Measurements from ENCODE around the gene ROBO1.

ROBO1 gene

DNA sequence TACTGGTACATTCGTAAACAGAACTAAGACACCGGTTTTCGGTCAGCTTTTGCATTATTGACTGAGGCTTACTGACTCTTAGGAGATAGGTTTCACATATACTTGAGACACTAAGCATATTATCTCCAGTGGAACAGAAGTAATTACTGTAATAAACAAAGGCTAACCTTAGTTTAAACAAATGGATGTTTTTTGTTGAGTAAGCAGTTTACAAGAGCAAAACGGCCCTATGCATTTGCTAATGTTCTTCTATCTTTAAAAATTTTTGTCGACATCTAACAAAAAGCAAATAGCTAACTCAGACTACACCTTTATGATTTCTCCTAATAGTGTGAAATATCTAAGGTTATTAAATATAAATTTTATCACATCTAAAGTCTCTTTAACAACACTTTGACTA, 664.5 kb downstream of the ROBO1 start:
- DNase-seq (ENCODE audit: low read depth in 2 of 3, low spot score in 2 of 3), result no peak

- no peak for DNase-seq (ENCODE audit: low read depth in 2 of 3, low spot score in 2 of 3)
Measured at GRCh38 chr3:79097964-79098660, 669.7 kb downstream of the ROBO1 start.

GRCh38 chr3:79094654-79095053, 673.1 kb downstream of the ROBO1 start:
- no peak for DNase-seq (ENCODE audit: low read depth in 2 of 3, low spot score in 2 of 3)

DNA sequence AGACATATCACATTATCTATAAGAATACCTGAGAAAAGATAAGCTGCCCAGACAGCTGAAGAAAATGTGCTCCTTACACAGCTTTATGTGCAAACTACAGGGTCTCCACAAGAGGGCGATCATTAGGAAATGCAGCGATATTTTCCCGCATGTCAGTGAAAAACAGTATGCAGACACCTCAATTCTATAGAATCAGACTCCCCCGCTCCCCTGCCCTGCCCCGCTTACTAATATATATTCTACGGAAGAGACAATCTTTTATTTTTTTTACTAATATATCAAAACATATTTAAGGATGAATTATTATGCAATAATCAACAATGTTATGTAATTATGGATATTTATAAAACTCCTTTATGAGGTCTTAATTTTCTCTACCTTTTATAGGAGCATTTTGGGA, 681.3 kb downstream of the ROBO1 start:
- no peak for DNase-seq (ENCODE audit: low read depth in 2 of 3, low spot score in 2 of 3)

- DNase-seq (ENCODE audit: low read depth in 2 of 3, low spot score in 2 of 3), result no peak
Measured at GRCh38 chr3:79085171-79085570, 682.6 kb downstream of the ROBO1 start.

DNA sequence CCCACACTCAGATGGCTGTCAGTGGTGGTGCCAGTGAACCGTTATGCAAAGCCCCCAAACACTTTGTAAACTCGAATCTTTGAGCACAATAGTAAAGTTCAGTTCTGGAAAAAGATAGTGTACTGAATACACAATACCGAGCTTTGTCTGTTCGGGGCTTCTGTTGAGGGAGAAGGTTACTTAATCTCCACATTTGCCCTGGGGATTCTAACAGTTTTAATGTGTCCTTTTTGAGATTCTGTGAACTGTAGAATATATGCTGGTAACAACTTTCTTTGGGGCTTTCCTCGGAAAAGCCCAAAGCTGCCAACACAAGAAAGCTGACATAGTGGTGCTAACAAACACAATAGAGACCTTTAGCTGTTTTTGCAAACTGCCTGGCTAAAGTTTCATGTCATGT, 686.5 kb downstream of the ROBO1 start:
- no peak for DNase-seq (ENCODE audit: low read depth in 2 of 3, low spot score in 2 of 3)

DNA sequence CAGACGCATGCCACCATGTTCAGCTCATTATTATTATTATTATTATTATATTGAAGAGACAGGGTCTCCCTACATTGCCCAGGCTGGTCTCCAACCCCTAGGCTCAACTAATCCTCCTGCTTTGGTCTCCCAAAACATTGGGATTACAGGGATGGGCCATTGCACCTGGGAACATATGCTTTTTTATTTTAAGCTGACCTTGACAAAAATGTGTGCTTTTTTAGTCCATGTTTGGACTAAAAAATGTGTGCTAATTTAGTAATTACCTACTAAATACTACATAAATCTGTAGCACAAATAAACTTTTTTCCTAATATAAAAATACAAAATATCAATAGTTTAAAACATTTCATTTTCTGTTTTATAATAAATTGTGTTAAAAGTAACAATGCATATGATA, 693.2 kb downstream of the ROBO1 start:
- DNase-seq (ENCODE audit: low read depth in 2 of 3, low spot score in 2 of 3), result no peak

GRCh38 chr3:79067734-79068133, 700.1 kb downstream of the ROBO1 start:
- DNase-seq (ENCODE audit: low read depth in 2 of 3, low spot score in 2 of 3), result no peak

DNA sequence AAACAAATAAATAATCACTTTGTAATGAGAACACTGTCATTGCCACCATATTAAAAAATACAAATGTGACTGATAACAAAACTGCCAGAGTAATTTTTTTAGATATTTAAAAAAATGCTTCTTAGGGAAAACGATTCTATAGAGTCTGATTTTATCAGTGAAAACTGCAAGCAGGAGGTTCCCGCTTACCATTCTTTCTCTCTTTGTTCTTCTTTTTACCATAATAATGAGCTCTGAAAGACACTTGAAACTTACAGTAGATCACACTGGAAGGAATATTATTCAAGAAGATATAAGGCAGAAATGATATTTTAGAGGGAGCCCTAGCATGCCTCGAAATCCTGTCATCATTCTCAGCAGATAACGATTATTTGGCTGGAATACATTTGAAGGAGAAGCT, 701.3 kb downstream of the ROBO1 start:
- no peak for DNase-seq (ENCODE audit: low read depth in 2 of 3, low spot score in 2 of 3)

- DNase-seq (ENCODE audit: low read depth in 2 of 3, low spot score in 2 of 3), result no peak
Measured at GRCh38 chr3:79063624-79064023, 704.2 kb downstream of the ROBO1 start.

DNA sequence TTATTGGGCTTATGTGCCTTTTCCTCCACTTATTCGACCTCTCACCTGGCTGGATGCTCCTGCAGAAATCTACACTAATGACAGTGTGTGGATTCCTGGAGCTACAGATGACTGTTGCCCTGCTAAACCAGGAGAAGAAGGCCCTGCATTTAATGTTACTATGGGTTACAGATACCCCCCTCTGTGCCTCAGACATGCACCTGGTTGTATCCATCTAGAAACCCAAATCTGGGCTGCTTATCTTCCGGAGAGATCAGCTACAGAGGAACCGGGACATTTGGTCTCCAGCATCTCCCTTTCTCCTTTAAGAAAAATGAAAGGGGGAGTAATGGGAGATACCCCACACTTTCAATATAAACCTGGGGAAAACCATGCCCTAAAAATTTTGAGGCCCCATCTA, 710.0 kb downstream of the ROBO1 start:
- DNase-seq (ENCODE audit: low read depth in 2 of 3, low spot score in 2 of 3), result no peak

- no peak for DNase-seq (ENCODE audit: low read depth in 2 of 3, low spot score in 2 of 3)
Measured at GRCh38 chr3:79056498-79056897, 711.3 kb downstream of the ROBO1 start.

- no peak for DNase-seq (ENCODE audit: low read depth in 2 of 3, low spot score in 2 of 3)
Measured at GRCh38 chr3:79052054-79052681, 715.6 kb downstream of the ROBO1 start.

GRCh38 chr3:79047581-79047980, 720.2 kb downstream of the ROBO1 start:
- DNase-seq (ENCODE audit: low read depth in 2 of 3, low spot score in 2 of 3), result no peak

DNA sequence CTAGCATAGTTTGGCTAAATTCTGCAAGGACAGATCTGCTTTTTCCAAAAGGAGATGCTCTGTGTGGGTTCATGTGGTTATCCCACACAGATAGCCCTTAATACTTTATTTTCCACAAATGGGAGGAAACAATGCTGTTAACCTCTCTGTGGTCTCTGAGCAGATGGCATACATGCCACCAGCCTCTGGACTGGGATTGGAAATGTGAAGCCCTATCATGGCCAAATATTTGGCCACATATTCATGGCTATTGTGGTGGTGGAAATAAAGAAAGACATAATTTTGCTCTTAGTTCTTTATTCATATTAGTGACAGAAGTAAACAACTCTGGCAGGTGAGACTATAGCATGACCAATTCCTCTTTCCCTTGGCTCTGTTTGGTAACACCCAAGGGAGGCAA, 726.2 kb downstream of the ROBO1 start:
- no peak for DNase-seq (ENCODE audit: low read depth in 2 of 3, low spot score in 2 of 3)

- DNase-seq (ENCODE audit: low read depth in 2 of 3, low spot score in 2 of 3), result no peak
Measured at GRCh38 chr3:79040701-79041100, 727.1 kb downstream of the ROBO1 start.

GRCh38 chr3:79040091-79040490, 727.7 kb downstream of the ROBO1 start:
- DNase-seq (ENCODE audit: low read depth in 2 of 3, low spot score in 2 of 3), result no peak

- DNase-seq (ENCODE audit: low read depth in 2 of 3, low spot score in 2 of 3), result no peak
Measured at GRCh38 chr3:79039192-79039591, 728.6 kb downstream of the ROBO1 start.

DNA sequence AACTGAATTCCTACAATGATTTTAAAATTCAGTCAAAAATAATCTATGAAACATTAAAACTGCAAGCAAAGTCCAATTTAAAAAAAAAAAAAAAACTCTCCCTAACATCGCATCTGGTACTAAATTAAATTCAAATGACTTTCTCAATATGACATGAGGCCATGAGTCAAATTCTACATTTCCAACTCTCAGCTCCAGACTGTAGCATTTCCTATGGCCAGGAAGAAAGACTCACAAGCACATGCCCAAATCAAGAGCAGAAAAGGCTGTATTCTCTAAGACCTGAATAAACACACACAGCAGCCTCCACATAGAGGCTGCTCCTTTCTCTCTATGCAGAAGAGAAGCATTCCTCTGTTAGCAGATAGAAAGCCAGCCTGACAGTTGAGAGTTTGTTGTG, 729.2 kb downstream of the ROBO1 start:
- DNase-seq (ENCODE audit: low read depth in 2 of 3, low spot score in 2 of 3), result no peak

- DNase-seq (ENCODE audit: low read depth in 2 of 3, low spot score in 2 of 3), result no peak
Measured at GRCh38 chr3:79038057-79038456, 729.7 kb downstream of the ROBO1 start.

GRCh38 chr3:79032686-79033318, 735.0 kb downstream of the ROBO1 start:
- no peak for DNase-seq (ENCODE audit: low read depth in 2 of 3, low spot score in 2 of 3)

- no peak for DNase-seq (ENCODE audit: low read depth in 2 of 3, low spot score in 2 of 3)
Measured at GRCh38 chr3:79030157-79030556, 737.6 kb downstream of the ROBO1 start.

- no peak for DNase-seq (ENCODE audit: low read depth in 2 of 3, low spot score in 2 of 3)
Measured at GRCh38 chr3:79028916-79029315, 738.9 kb downstream of the ROBO1 start.

All from activated CD8-positive, alpha-beta memory T cell treated with anti-CD3 and anti-CD28 coated beads for 48 hours (primary cell).